Activated T-helper 2 cell treated with anti-CD3 and anti-CD28 coated beads, Interferon-gamma antibody, Interleukin-2, Interleukin-4, amounts not matched to agents 10 μg/mL and 5 μg/mL and 100 μg/mL, durations not matched to agents 14 hours and 24 hours and 36 hours (primary cell): ENCODE results near the gene DYNC2H1. TPM values are rescaled to one million over a fixed set of nuclear protein-coding genes. Genes with fewer than 3 reads are reported as not detected.

Source experiments
- DNase-seq: peaks from one replicate; pipeline ENCODE4 v3.0.0; 2021; ENCODE audit warnings: low spot score
- H3K27ac Mint-ChIP-seq: one replicate; pipeline ENCODE4 v1.8.0; 2021; ENCODE audit warnings: mixed read lengths
- H3K27me3 Mint-ChIP-seq: one replicate; pipeline ENCODE4 v1.8.0; 2021; ENCODE audit warnings: low read depth, mixed read lengths
- H3K36me3 Mint-ChIP-seq: one replicate; pipeline ENCODE4 v1.8.0; 2021; ENCODE audit warnings: low read depth, mixed read lengths
- H3K4me1 Mint-ChIP-seq: one replicate; pipeline ENCODE4 v1.8.0; 2021; ENCODE audit warnings: low read depth, mixed read lengths
- H3K4me3 Mint-ChIP-seq: one replicate; pipeline ENCODE4 v1.8.0; 2021; ENCODE audit warnings: low read depth, mild to moderate bottlenecking, moderate library complexity, mixed read lengths
- H3K9me3 Mint-ChIP-seq: one replicate; pipeline ENCODE4 v1.8.0; 2021; ENCODE audit warnings: mixed read lengths
- intact Hi-C: fragments of 100-400 bp; cut with micrococcal nuclease; formaldehyde crosslinking; loops from one replicate; pipeline ENCODE4 v1.15.1; 2023
- total RNA-seq: library from RNA; stranded (reverse); gene quantifications from 2 replicates; pipeline ENCODE4 v1.2.3, GENCODE V29; 2022

DYNC2H1 gene
- total RNA-seq, 1 donor from 2014 or later = 0.46 TPM

DNA sequence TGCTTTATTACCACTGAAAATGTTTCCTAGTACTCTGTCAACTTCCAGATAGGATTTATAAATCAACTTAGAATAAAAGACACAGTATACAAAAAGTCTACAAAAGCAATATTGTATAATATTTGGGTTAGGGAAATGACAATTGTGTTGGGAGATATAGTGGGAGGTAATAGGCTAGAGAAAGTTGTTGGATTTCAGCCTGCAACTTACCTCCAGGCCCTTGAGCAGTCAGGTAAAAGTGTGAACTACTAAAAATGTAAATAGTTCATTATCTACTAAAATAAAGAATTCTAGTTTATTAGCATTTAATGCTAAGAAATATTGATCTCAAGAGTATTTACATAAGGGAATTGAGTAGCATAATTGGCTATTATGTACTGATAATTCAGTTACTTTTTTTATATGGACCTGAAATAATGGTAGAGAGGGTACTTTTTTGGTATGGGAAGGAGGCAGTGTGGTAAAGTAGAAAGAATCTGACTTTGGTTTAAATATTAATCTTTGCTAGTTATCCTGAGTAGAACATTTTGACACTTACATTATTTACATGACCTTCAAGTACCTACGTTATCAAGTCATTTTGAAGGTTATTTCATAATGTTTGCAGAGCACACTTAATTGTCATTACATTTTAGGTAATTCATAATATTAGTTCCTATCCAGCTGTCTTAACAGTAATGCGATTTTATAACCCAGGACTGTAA is 55.0 kb downstream of the DYNC2H1 start:
- H3K27ac Mint-ChIP-seq = no peak overlapping the region
- H3K9me3 Mint-ChIP-seq = no peaks in the 10 kb centered on the region
- intact Hi-C loops = no loop called here
- no peaks in the 10 kb centered on the region for H3K4me1 Mint-ChIP-seq
- DNase-seq = no peak
- no peak overlapping the region for H3K4me3 Mint-ChIP-seq
- H3K36me3 Mint-ChIP-seq = no peaks in the 10 kb centered on the region
- no peaks in the 10 kb centered on the region for H3K27me3 Mint-ChIP-seq

- H3K4me3 Mint-ChIP-seq = no peak overlapping the region
- no peaks in the 10 kb centered on the region for H3K9me3 Mint-ChIP-seq
These were observed 57.9 kb downstream of the DYNC2H1 start for GRCh38 chr11:103167166-103167565.

GRCh38 chr11:103170865-103171264 is 61.6 kb downstream of the DYNC2H1 start:
- no peak overlapping the region for H3K27ac Mint-ChIP-seq
- intact Hi-C loops = no loop called here
- no peaks in the 10 kb centered on the region for H3K27me3 Mint-ChIP-seq
- no peaks in the 10 kb centered on the region for H3K9me3 Mint-ChIP-seq
- no peaks in the 10 kb centered on the region for H3K4me1 Mint-ChIP-seq
- no peaks in the 10 kb centered on the region for H3K36me3 Mint-ChIP-seq
- no peak for DNase-seq
- H3K4me3 Mint-ChIP-seq = no peak overlapping the region

More at GRCh38 chr11:103167166-103167565, 57.9 kb downstream of the DYNC2H1 start:
- Mint-ChIP-seq H3K36me3 (no peaks in the 10 kb centered on the region), H3K4me1 (no peaks in the 10 kb centered on the region), H3K27me3 (no peaks in the 10 kb centered on the region), H3K27ac (no peak overlapping the region)
- intact Hi-C loops = no loop called here
- no peak for DNase-seq

DNA sequence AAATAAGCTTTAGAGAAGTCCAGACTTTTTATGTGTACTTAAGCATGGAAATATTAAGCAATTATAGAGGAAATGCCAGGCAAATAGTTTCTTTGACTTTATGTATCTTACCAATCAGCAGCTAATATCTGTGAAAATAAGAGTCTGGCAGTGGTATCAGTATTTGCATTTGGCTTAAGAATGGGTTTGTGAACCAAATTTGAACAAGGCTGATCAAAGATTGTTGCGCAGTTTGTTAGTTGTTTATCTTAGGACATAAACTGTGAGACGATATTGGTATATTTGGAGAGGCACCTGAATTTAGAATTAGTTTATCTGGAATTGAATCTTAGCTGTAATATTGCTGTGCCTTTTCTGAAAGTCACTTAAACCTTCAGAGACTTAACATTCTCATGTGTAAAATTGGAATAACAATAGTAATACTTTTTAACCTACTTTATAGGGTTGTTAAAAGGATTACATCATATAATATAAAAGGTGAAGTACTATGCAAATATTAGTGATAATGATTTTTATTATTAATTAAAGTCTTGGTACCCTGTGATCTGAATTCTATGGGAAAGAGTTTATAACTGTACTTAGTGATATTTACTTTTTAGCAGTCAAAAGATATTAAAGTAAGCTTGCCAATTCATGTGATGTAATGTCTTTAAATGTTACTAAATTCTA is 66.4 kb downstream of the DYNC2H1 start:
- no peaks in the 10 kb centered on the region for H3K36me3 Mint-ChIP-seq

DNA sequence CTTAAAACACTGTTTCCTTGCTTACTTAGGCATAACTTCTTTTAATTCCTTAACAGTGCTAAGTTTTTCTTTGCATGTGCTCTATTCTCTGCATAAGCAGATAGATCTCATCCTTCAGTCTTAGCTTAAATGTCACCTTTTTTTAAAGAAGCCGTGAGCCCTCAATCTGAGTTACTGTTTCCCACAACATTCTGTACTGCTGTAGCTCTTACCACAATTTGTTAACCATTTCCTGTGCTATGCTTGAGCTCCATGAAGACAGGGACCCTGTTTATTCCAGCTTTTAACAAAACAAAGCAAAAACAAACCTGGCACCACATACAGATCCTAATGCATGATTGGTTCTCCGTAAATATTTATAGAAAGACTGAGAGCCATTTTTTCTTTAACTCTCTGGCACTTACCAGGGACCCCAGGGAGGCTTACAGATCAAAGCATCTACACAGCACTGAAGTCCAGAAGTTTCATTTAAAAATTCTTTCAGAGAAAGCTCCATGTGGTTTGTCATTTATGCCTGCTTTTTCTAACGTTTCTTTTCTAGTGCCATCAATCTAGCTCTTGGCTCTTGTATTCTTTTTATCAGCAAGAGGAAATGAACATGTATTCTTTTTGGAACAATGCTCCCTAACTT is 74.9 kb downstream of the DYNC2H1 start:
- Mint-ChIP-seq H3K4me3 (no peak overlapping the region), H3K9me3 (no peaks in the 10 kb centered on the region), H3K27me3 (no peaks in the 10 kb centered on the region), H3K27ac (no peak overlapping the region), H3K36me3 (no peaks in the 10 kb centered on the region), H3K4me1 (peaks cover 4% of the 10 kb centered on the region)
- intact Hi-C loops = no loop called here
- DNase-seq = no peak

More for the DNA sequence above, 66.4 kb downstream of the DYNC2H1 start:
- Mint-ChIP-seq H3K27me3 (no peaks in the 10 kb centered on the region), H3K9me3 (no peaks in the 10 kb centered on the region), H3K27ac (no peak overlapping the region), H3K4me1 (no peaks in the 10 kb centered on the region), H3K4me3 (no peak overlapping the region)
- no peak for DNase-seq
- intact Hi-C loops = no loop called here

DNA sequence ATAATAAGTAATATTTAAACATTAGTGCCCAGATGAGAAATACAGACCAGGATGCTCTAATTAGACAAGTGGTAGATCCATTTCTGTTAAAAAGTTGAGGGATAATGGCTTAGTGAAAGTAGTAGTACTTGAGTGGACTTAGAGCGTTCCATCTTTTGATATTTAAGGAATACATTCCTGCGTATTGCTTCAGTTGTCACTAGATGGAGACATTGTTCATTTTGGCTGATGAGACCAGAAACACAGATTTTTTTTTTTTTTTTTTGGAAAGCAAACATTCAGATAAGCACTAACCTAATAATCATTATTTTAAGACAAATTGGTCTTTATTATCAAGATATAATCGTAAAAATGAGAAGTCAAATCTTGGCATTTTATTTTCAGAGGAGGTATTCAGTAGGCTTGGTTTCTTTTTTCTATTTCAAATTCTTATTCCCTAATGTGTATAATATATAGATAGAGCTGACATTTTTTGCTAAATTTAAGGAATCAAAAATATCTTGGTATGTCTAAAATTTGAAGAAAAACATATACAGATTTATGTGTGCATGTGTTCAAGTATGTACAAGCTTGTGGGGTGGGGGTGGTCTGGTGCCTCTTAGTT is 92.9 kb downstream of the DYNC2H1 start:
- intact Hi-C loops = no loop called here
- no peak overlapping the region for H3K4me3 Mint-ChIP-seq

GRCh38 chr11:103210543-103210942 is 101.3 kb downstream of the DYNC2H1 start:
- Mint-ChIP-seq H3K27me3 (no peaks in the 10 kb centered on the region), H3K9me3 (no peaks in the 10 kb centered on the region)

More for the DNA sequence above, 92.9 kb downstream of the DYNC2H1 start:
- Mint-ChIP-seq H3K27me3 (no peaks in the 10 kb centered on the region), H3K36me3 (no peaks in the 10 kb centered on the region), H3K27ac (no peak overlapping the region), H3K4me1 (no peaks in the 10 kb centered on the region), H3K9me3 (no peaks in the 10 kb centered on the region)
- DNase-seq = no peak

GRCh38 chr11:103215812-103216211 is 106.6 kb downstream of the DYNC2H1 start:
- Mint-ChIP-seq H3K4me3 (no peak overlapping the region), H3K9me3 (no peaks in the 10 kb centered on the region), H3K27ac (no peak overlapping the region), H3K36me3 (no peaks in the 10 kb centered on the region), H3K4me1 (no peaks in the 10 kb centered on the region), H3K27me3 (no peaks in the 10 kb centered on the region)
- intact Hi-C loops = no loop called here
- DNase-seq = no peak

More at GRCh38 chr11:103210543-103210942, 101.3 kb downstream of the DYNC2H1 start:
- H3K4me1 Mint-ChIP-seq = no peaks in the 10 kb centered on the region
- DNase-seq = no peak
- intact Hi-C loops = no loop called here
- H3K27ac Mint-ChIP-seq = no peak overlapping the region
- H3K4me3 Mint-ChIP-seq = no peak overlapping the region
- H3K36me3 Mint-ChIP-seq = no peaks in the 10 kb centered on the region

DNA sequence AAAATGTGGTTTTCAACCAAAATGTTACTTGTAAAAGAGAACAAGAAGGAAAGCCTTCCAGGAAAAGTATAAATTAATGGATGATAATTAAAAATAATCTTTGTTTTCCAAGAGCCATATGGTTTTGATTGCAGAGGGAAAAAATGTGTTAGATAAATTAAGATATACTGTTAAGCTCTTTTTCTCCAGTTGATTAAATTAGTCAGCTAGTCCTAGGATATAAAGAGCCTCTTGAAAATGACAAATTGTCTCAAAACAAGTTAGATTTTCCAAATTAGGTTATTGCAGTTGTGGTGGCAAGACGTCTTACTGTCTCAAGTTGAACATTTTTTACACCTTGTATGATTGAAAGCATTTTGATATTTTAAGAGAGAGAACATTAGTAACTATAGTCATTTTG is 110.9 kb downstream of the DYNC2H1 start:
- intact Hi-C loops = no loop called here
- Mint-ChIP-seq H3K9me3 (no peaks in the 10 kb centered on the region), H3K27me3 (no peaks in the 10 kb centered on the region), H3K4me3 (no peak overlapping the region), H3K27ac (no peak overlapping the region), H3K36me3 (no peaks in the 10 kb centered on the region), H3K4me1 (no peaks in the 10 kb centered on the region)
- DNase-seq = no peak

DNA sequence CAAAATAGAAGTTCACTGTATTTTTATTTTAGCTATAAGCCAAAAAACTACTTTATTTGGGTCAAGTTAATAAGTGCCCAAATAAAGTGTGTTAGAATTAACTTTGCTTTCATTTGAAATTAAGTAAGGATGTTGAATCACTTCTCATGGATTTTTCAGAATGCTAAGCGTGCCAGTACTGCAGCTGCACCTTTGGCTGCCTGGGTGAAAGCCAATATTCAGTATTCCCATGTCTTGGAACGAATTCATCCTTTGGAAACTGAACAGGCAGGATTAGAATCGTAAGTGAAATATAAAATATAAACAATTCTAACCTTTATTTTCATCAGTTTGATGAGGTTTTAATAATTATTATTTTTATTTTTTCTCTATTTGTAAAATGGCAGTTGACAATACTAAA is 113.6 kb downstream of the DYNC2H1 start:
- Mint-ChIP-seq H3K27me3 (no peaks in the 10 kb centered on the region), H3K4me1 (no peaks in the 10 kb centered on the region), H3K36me3 (no peaks in the 10 kb centered on the region), H3K27ac (no peak overlapping the region), H3K9me3 (no peaks in the 10 kb centered on the region), H3K4me3 (no peak overlapping the region)
- no peak for DNase-seq
- intact Hi-C loops = no loop called here

GRCh38 chr11:103228807-103229206 is 119.6 kb downstream of the DYNC2H1 start:
- intact Hi-C loops = no loop called here
- no peaks in the 10 kb centered on the region for H3K9me3 Mint-ChIP-seq
- H3K27me3 Mint-ChIP-seq = no peaks in the 10 kb centered on the region
- no peaks in the 10 kb centered on the region for H3K36me3 Mint-ChIP-seq
- no peaks in the 10 kb centered on the region for H3K4me1 Mint-ChIP-seq
- H3K27ac Mint-ChIP-seq = no peak overlapping the region
- no peak for DNase-seq
- no peak overlapping the region for H3K4me3 Mint-ChIP-seq

DNA sequence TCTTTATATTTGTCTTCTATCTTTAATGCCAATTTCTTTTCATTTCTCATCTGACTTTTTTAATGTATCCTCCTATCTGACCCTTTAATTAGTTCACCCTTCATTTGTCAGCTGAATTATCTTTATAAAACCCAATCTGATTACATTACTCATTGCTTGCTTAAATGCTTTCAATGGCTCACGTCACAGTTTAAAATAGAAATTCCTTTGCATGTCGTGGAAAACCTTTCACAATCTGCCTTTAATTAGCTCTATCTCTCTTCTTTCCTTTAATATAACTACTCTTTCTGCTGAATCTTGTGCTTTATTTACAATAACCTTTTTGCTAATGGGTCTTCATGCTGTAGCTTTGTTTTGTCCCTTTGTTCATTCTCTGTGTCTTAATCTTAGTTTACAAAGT is 125.7 kb downstream of the DYNC2H1 start:
- intact Hi-C loops = no loop called here
- no peak for DNase-seq
- no peak overlapping the region for H3K27ac Mint-ChIP-seq
- H3K36me3 Mint-ChIP-seq = no peaks in the 10 kb centered on the region
- H3K9me3 Mint-ChIP-seq = no peaks in the 10 kb centered on the region
- H3K27me3 Mint-ChIP-seq = no peaks in the 10 kb centered on the region
- no peaks in the 10 kb centered on the region for H3K4me1 Mint-ChIP-seq
- H3K4me3 Mint-ChIP-seq = no peak overlapping the region

GRCh38 chr11:103241574-103241973 is 132.3 kb downstream of the DYNC2H1 start:
- intact Hi-C loops = no loop called here
- no peaks in the 10 kb centered on the region for H3K27me3 Mint-ChIP-seq
- H3K4me3 Mint-ChIP-seq = no peak overlapping the region
- no peaks in the 10 kb centered on the region for H3K36me3 Mint-ChIP-seq
- no peaks in the 10 kb centered on the region for H3K4me1 Mint-ChIP-seq
- DNase-seq = no peak
- no peaks in the 10 kb centered on the region for H3K9me3 Mint-ChIP-seq
- H3K27ac Mint-ChIP-seq = no peak overlapping the region
